Endothelial cell of umbilical vein (primary cell): ENCODE measurements around the gene OR1J1. TPM values are rescaled to one million over a fixed set of nuclear protein-coding genes. Genes with fewer than 3 reads are reported as not detected.

Experiments
- BruUV-seq: library from RNA; stranded (reverse); fragments of 400-500 nt; replicated peaks from 2 replicates; lab custom pipeline; 2021; lab: Mats Ljungman, UMichigan
- CTCF ChIA-PET: fragments of 300-600, 350-600 bp; sonication (Branson Sonifier 250); formaldehyde crosslinking; loops from one replicate; lab custom pipeline; 2021; ENCODE audit warnings: antibody characterized with exemption, inconsistent platforms; lab: Charles Lee
- POLR2A ChIA-PET: fragments of 300-600, 350-600 bp; sonication (Branson Sonifier 250); formaldehyde crosslinking; loops from one replicate; lab custom pipeline; 2021; ENCODE audit warnings: antibody characterized with exemption, inconsistent platforms; lab: Charles Lee
- DNase-seq: peaks from one replicate; pipeline ENCODE4 v3.0.0-alpha.2; 2011; ENCODE audit warnings: low read depth, low spot score
- FAIRE-seq: peaks from 2 replicates; lab custom pipeline; 2011; peaks lifted over from hg19 to GRCh38; lab: Jason Lieb, UNC
- H2AFZ ChIP-seq: 2 replicates; pipeline ENCODE4 v1.6.0; 2012; ENCODE audit warnings: low read depth, low read length, control low read depth, inconsistent platforms
- H3K27ac ChIP-seq: 2 replicates; pipeline ENCODE4 v1.5.1; 2011; ENCODE audit warnings: low read depth, mild to moderate bottlenecking, control low read depth, low read length, moderate library complexity; ENCODE audit not compliant: insufficient read depth
- H3K27me3 ChIP-seq, 2 experiments: 2 replicates each; pipeline versions ENCODE4 v1.6.0 to v1.6.1; 2011; ENCODE audit warnings: low read length in 2 of 2, mixed read lengths in 1 of 2; ENCODE audit not compliant: control insufficient read depth in 2 of 2, insufficient read depth in 2 of 2
- H3K36me3 ChIP-seq, 2 experiments: 2 replicates in 1 of 2; 3 replicates in 1 of 2; pipeline ENCODE4 v1.5.1; 2011; ENCODE audit warnings: low read length in 2 of 2, mild to moderate bottlenecking in 1 of 2, moderate library complexity in 1 of 2; ENCODE audit not compliant: control insufficient read depth in 2 of 2, insufficient read depth in 2 of 2; ENCODE audit errors: extremely low read depth in 1 of 2
- H3K4me1 ChIP-seq: 3 replicates; pipeline ENCODE4 v1.5.1; 2011; ENCODE audit warnings: mild to moderate bottlenecking, low read length; ENCODE audit not compliant: control insufficient read depth, insufficient read depth; ENCODE audit errors: extremely low read depth
- H3K4me2 ChIP-seq: 2 replicates; pipeline ENCODE4 v1.6.1; 2011; ENCODE audit warnings: low read length, control low read depth, mixed read lengths; ENCODE audit not compliant: insufficient read depth
- H3K4me3 ChIP-seq, 3 experiments: fragments of 200-600 bp in 1 of 3; sonication (generic), shearing (Covaris generic) in 1 of 3; replicated peaks in 1 of 3; 2 replicates each; pipeline ENCODE4 v1.5.1; 2011 to 2016; ENCODE audit warnings: control low read depth in 3 of 3, low read length in 3 of 3, mild to moderate bottlenecking in 2 of 3, inconsistent platforms in 1 of 3, low read depth in 1 of 3, moderate library complexity in 1 of 3; ENCODE audit not compliant: insufficient read depth in 1 of 3
- H3K79me2 ChIP-seq: 2 replicates; pipeline ENCODE4 v1.6.0; 2012; ENCODE audit warnings: low read length, inconsistent platforms; ENCODE audit not compliant: control insufficient read depth, insufficient read depth
- H3K9ac ChIP-seq: replicated peaks from 2 replicates; pipeline ENCODE3; 2011; ENCODE audit warnings: low read length, control low read depth; ENCODE audit not compliant: insufficient read depth; ENCODE audit errors: extremely low read depth
- H3K9me1 ChIP-seq: replicated peaks from 3 replicates; pipeline ENCODE4 v1.6.0; 2011; ENCODE audit warnings: mild to moderate bottlenecking, low read length; ENCODE audit not compliant: control insufficient read depth, insufficient read depth; ENCODE audit errors: extremely low read depth
- H3K9me3 ChIP-seq: replicated peaks from 2 replicates; pipeline ENCODE4 v1.5.1; 2012; ENCODE audit warnings: low read length, inconsistent platforms; ENCODE audit not compliant: control insufficient read depth, insufficient read depth
- H4K20me1 ChIP-seq: replicated peaks from 2 replicates; pipeline ENCODE3; 2011; ENCODE audit warnings: mild to moderate bottlenecking, low read length; ENCODE audit not compliant: control insufficient read depth, insufficient read depth; ENCODE audit errors: extremely low read depth
- CTCF ChIP-seq, 2 donors: IDR thresholded peaks; 1 replicate in 1 of 2; 2 replicates in 1 of 2; pipeline ENCODE4 v1.5.1; 2011; ENCODE audit warnings: low read length in 2 of 2, mild to moderate bottlenecking in 2 of 2, moderate library complexity in 2 of 2, control low read depth in 1 of 2, inconsistent platforms in 1 of 2, low read depth in 1 of 2; ENCODE audit not compliant: insufficient read depth in 1 of 2; ENCODE audit errors: extremely low read depth in 1 of 2
- GATA2 ChIP-seq: IDR thresholded peaks from 2 replicates; pipeline ENCODE4 v1.7.0; 2011; ENCODE audit warnings: low read depth, mild to moderate bottlenecking, moderate library complexity, mixed read lengths, low read length; ENCODE audit not compliant: insufficient read length, insufficient read depth
- JUN ChIP-seq: IDR thresholded peaks from 2 replicates; pipeline ENCODE4 v1.6.1; 2011; ENCODE audit warnings: borderline replicate concordance, low read depth; ENCODE audit not compliant: insufficient read length, insufficient read depth
- MAX ChIP-seq: IDR thresholded peaks from 2 replicates; pipeline ENCODE4 v1.6.1; 2011; ENCODE audit not compliant: insufficient read depth, insufficient read length
- dilution Hi-C: fragments of 300-500 bp; cut with MboI; formaldehyde crosslinking; loops from one replicate; pipeline ENCODE4 v1.15.0; 2019; ENCODE audit warnings: low sequenced_read_pairs; ENCODE audit not compliant: extremely low pct_ligation_motif_present
- intact Hi-C: fragments of 100-400 bp; cut with micrococcal nuclease; formaldehyde crosslinking; loops from one replicate; pipeline ENCODE4 v1.10.0; 2022
- polyA plus RNA-seq, 4 experiments: library from polyadenylated mRNA; depleted of rRNA in 3 of 4; stranded (reverse) in 3 of 4; unstranded in 1 of 4; fragments of >200 nt; gene quantifications; 2 replicates each; pipeline versions ENCODE4 v1.2.1 to v1.2.3, GENCODE V29; 2011 to 2012; ENCODE audit warnings: missing spikeins in 1 of 4
- total RNA-seq: library from RNA; stranded (reverse); gene quantifications from 2 replicates; pipeline ENCODE4 v1.2.3, GENCODE V29; 2021

Gene OR1J1
- total and polyA plus RNA-seq, 2 donors (not counting 3 experiments of a cell fraction or from before 2014, with no cell fraction given) = not detected

GRCh38 chr9:122453677-122454135 is 24.0 kb downstream of the OR1J1 start:
- H3K9me3 ChIP-seq = no peaks in the 10 kb centered on the region
- no peaks in the 10 kb centered on the region for H3K79me2 ChIP-seq
- POLR2A ChIA-PET = no interaction called here
- no peak overlapping the region for H3K4me3 ChIP-seq
- CTCF ChIA-PET = interaction anchor here (0.9 to 4.6 kb wide), 18 partner anchors 9 to 357 kb away, joined by 3 to 56 read pairs (median 4); no protein-coding TSS in a partner anchor
- intact Hi-C loops = loop anchor here (1.0 to 10.0 kb wide), 6 partner anchors 51 to 354 kb away; no protein-coding TSS in a partner anchor
- peaks cover 6% of the 10 kb centered on the region for H3K4me1 ChIP-seq
- H3K9ac ChIP-seq = no peak overlapping the region
- BruUV-seq = no TSS peak
- no peaks in the 10 kb centered on the region for H3K9me1 ChIP-seq
- H2AFZ ChIP-seq = no peak overlapping the region
- FAIRE-seq (no peak), DNase-seq (peak; percentile 27)
- no peak overlapping the region for H3K4me2 ChIP-seq
- peaks cover 2 to 7% of the 10 kb centered on the region in 2 experiments for H3K27me3 ChIP-seq
- H3K27ac ChIP-seq = no peak overlapping the region
- TF ChIP-seq JUN (no peak), MAX (no peak)
- dilution Hi-C loops = no loop called here
- H3K36me3 ChIP-seq = no peaks in the 10 kb centered on the region
- no peaks in the 10 kb centered on the region for H4K20me1 ChIP-seq

GRCh38 chr9:122446819-122447484 is 30.8 kb downstream of the OR1J1 start:
- BruUV-seq = no TSS peak
- ChIA-PET POLR2A (interaction anchor here (0.6 kb wide), 1 partner anchor 64 kb away, joined by 3 read pairs; no protein-coding TSS in a partner anchor), CTCF (interaction anchor here (0.9 to 3.2 kb wide), 5 partner anchors 64 to 348 kb away, joined by 3 to 24 read pairs (median 6); no protein-coding TSS in a partner anchor)
- dilution Hi-C loops = no loop called here
- TF ChIP-seq CTCF (IDR thresholded peaks at IDR 0.05; ENCODE audit: extremely low read depth in 1 of 2, insufficient read depth in 1 of 2, low read depth in 1 of 2, low read length in 2 of 2) (no peak), GATA2 (peak; percentile 67)
- intact Hi-C loops = no loop called here
- Histone ChIP-seq H3K4me3 (no peak overlapping the region), H3K27me3 (no peaks in the 10 kb centered on the region), H3K9me1 (no peaks in the 10 kb centered on the region), H3K79me2 (no peaks in the 10 kb centered on the region), H2AFZ (no peak overlapping the region), H3K4me2 (no peak overlapping the region), H3K4me1 (peaks cover 14% of the 10 kb centered on the region), H4K20me1 (no peaks in the 10 kb centered on the region), H3K27ac (peak overlapping the region; percentile 38), H3K9me3 (no peaks in the 10 kb centered on the region), H3K9ac (no peak overlapping the region), H3K36me3 (no peaks in the 10 kb centered on the region)
- FAIRE-seq = peak; percentile 56
- peak; percentile 86 for DNase-seq
